Measurements from ENCODE around the gene PSAP.

GRCh38 chr10:71842856-71843686, 8.0 kb downstream of the PSAP start:
- no peak for TF ChIP-seq CTCF (IDR thresholded peaks at IDR 0.05; ENCODE audit: low read depth, low read length, missing input control)
- no peak for TF ChIP-seq SP1 (IDR thresholded peaks at IDR 0.05)

Data from liver (tissue), 3 donors.